ENCODE data around the gene WSCD2.

The WSCD2 gene

DNA sequence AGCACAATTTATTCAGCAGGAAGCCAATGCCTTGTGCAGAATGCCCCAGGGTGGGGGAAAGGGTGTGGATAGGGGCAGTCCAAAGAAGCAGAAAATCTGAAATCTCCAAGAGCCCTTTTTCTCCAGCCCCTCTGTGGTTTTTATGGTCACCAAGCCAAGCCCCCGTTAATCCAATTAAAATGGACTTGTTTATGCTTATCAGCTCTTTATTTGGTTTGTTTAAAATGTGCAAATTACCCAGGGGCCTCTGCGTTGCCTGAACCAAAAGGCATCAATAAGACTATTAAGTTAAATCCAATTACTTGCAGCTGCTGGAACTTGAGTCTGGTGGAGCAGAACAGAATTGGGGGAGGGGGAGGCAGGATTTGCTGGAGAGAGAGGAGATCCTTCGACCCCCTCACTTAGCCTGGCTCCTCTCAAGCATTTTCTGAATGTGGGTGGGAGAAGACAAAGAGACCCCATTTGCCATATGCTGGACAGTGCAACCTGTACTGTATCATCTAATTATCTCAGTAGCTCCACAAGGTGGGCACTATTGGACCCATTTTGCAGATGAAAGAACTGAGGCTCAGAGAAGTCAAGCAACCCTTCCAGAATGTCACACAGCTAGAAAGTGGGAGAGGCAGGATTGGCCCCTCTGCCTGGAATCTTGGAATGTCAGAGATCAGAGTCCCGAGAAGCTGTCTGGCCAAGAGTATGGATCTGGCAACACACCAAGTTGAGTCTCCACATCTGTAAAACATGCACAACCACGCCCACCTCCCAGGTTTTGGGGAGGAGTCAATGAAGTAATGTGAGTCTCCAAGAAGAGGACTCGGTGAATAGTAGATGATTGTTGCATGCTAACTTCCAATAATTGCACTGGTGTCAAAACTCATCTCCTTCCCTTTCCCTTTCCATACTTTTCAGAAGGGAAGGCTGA, 143.1 kb downstream of the WSCD2 start:
- DNase-seq (ENCODE audit: low read depth in 2 of 2) = no peak
- TF ChIP-seq, protein P1, sequence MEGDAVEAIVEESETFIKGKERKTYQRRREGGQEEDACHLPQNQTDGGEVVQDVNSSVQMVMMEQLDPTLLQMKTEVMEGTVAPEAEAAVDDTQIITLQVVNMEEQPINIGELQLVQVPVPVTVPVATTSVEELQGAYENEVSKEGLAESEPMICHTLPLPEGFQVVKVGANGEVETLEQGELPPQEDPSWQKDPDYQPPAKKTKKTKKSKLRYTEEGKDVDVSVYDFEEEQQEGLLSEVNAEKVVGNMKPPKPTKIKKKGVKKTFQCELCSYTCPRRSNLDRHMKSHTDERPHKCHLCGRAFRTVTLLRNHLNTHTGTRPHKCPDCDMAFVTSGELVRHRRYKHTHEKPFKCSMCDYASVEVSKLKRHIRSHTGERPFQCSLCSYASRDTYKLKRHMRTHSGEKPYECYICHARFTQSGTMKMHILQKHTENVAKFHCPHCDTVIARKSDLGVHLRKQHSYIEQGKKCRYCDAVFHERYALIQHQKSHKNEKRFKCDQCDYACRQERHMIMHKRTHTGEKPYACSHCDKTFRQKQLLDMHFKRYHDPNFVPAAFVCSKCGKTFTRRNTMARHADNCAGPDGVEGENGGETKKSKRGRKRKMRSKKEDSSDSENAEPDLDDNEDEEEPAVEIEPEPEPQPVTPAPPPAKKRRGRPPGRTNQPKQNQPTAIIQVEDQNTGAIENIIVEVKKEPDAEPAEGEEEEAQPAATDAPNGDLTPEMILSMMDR (IDR thresholded peaks at IDR 0.05; ENCODE audit: low read depth, low read length) = no peak
- H3K4me3 ChIP-seq (replicated peaks in 1 of 2; ENCODE audit: low read depth in 2 of 2, low read length in 2 of 2) = no peak overlapping the region

DNA sequence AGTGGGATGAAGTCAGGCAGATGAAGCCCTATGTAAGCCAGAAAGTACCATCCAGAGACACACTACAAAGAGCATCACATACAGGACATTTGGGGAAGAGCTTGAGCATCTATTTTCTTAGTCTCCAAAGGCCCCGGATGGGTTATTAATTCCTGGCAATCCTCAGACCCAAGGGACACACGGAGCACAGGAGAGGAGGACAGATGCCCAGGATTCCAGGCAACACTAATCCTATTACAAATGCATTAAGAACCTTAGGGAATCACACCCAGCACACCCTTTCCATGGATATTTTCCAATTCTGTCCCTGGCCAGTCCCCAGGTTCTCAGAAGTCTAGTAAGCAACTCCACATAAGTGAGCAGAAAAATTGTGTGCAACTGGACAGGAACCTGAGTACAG, 144.1 kb downstream of the WSCD2 start:
- H3K4me3 ChIP-seq (replicated peaks in 1 of 2; ENCODE audit: low read depth in 2 of 2, low read length in 2 of 2) = no peak overlapping the region
- TF ChIP-seq, protein P1 (IDR thresholded peaks at IDR 0.05; ENCODE audit: low read depth, low read length) = no peak
- DNase-seq (ENCODE audit: low read depth in 2 of 2) = no peak

DNA sequence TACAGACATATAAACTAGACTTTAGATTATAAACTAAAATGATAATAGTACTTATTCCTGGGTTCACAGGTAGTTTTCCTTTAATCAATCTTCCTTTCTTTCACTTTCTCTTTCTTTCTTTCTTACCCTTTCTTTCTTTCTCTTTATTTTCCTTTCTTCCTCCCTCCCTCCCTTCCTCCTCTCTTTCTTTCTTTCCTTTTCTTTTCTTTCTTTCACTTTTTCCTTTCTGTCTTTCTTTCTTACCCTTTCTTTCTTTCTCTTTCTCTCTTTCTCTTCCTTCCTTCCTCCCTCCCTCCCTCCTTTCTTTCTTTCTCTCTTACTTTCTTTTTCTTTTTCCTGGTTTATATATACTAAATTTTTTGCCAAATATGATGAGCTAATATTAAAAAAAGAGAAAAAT, 148.5 kb downstream of the WSCD2 start:
- H3K4me3 ChIP-seq (replicated peaks in 1 of 2; ENCODE audit: low read depth in 2 of 2, low read length in 2 of 2) = no peak overlapping the region
- DNase-seq (ENCODE audit: low read depth in 2 of 2) = no peak
- TF ChIP-seq, protein P1 (IDR thresholded peaks at IDR 0.05; ENCODE audit: low read depth, low read length) = no peak

DNA sequence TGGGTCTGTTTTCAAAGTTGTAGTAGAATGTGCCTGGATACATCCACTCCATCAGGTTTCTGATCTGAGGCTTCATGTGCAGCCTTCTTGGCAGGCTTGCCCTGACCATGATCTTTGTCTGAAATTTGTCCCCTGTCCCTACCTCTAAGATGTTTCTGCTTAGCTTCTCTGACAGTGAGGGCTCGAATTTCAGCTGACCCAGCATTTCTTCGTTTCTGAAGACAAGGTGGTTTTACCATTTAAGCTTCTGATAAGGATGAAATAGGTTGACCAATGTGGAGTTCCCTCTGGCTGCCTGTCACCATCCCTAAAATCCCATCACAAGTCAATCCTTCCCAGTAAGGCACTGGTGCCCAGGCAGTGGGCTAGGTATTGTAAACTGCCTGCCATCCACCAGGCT, 153.1 kb downstream of the WSCD2 start:
- DNase-seq (ENCODE audit: low read depth in 2 of 2) = no peak
- TF ChIP-seq, protein P1 (IDR thresholded peaks at IDR 0.05; ENCODE audit: low read depth, low read length) = no peak
- no peak overlapping the region for H3K4me3 ChIP-seq (replicated peaks in 1 of 2; ENCODE audit: low read depth in 2 of 2, low read length in 2 of 2)

DNA sequence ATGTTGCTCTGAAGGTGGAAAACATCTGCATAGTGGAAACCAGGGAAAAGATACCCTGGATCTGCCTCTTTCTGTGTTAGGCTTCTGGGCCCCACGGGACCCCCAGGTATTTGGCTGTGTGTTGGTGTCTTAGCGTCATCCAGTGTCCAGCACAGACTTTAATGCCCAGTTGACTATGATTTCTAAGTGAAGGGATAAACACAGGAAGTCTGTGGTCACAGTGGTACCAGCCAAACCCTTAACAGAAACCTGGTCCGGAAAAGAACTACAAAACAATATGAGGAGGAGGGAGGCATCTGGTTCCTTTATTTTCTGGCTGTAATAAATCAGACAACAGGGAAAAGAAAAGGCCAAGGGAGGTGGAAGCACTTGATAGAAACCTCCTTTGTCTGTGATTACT, 153.6 kb downstream of the WSCD2 start:
- H3K4me3 ChIP-seq (replicated peaks in 1 of 2; ENCODE audit: low read depth in 2 of 2, low read length in 2 of 2) = no peak overlapping the region
- TF ChIP-seq, protein P1 (IDR thresholded peaks at IDR 0.05; ENCODE audit: low read depth, low read length) = no peak
- DNase-seq (ENCODE audit: low read depth in 2 of 2) = no peak

DNA sequence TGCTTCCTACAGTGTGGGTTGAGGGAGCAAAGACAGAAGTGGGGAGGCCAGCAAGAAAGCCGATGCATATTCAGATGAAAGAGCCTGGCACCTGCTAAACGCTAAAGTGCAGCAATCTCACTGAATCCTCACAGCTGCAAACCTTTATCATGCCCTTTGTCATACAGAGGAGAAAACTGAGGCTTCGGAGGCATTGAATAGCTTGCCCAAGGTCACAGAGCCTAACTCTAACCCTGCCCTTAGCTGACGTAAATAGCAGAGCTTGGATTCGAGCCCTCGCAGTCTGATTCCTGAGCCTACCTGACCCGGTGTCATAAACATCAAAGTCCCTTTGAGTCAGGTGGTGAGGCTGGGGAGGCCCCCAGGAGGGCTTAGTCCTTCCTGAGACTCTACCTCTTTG, 155.1 kb downstream of the WSCD2 start:
- DNase-seq (ENCODE audit: low read depth in 2 of 2) = no peak
- TF ChIP-seq, protein P1 (IDR thresholded peaks at IDR 0.05; ENCODE audit: low read depth, low read length) = no peak
- H3K4me3 ChIP-seq (replicated peaks in 1 of 2; ENCODE audit: low read depth in 2 of 2, low read length in 2 of 2) = no peak overlapping the region
